Adipose tissue (tissue), 3 donors: ENCODE measurements around the gene DNAJC24. TPM values are rescaled to one million over a fixed set of nuclear protein-coding genes. Genes with fewer than 3 reads are reported as not detected.

Source experiments
- H3K27ac ChIP-seq: one replicate; pipeline ENCODE4 v1.5.1; 2013; ENCODE audit warnings: low read depth, low read length
- WGBS, 3 donors: extraction: QIAGEN DNeasy Blood & Tissue Kit; methylation state at CpG; one replicate each; pipeline ENCODE4 v1.1.7; 2013; 5-methylcytosine and 5-hydroxymethylcytosine counted together
- polyA plus RNA-seq, 3 donors: library from polyadenylated mRNA; stranded (reverse); fragments of 200-250 nt; gene quantifications; one replicate each; pipeline ENCODE4 v1.2.3, GENCODE V29; 2013
- donor health status: healthy with polysubstance abuse.
- donor health status: Bipolar disorder and iron deficiency.
- donor health status: healthy.

DNAJC24 gene
- polyA plus RNA-seq, 3 donors: 4.6 to 9.0 (median 7.3) TPM

- WGBS, 3 donors: 98 to 99% (median 98%) methylated on average over 3 of the region's 3 CpGs
- H3K27ac ChIP-seq: no peak overlapping the region
Observed at GRCh38 chr11:31464436-31464835, 94.8 kb downstream of the DNAJC24 start.

GRCh38 chr11:31474083-31474482, 104.4 kb downstream of the DNAJC24 start:
- no peak overlapping the region for H3K27ac ChIP-seq

GRCh38 chr11:31477528-31478222, 108.0 kb downstream of the DNAJC24 start:
- H3K27ac ChIP-seq: no peak overlapping the region
- WGBS, 3 donors: 85 to 92% (median 87%) methylated on average over 6 of the region's 6 CpGs

- 59 to 92% (median 92%) methylated on average over 2 of the region's 2 CpGs for WGBS, 3 donors
- no peak overlapping the region for H3K27ac ChIP-seq
Observed at GRCh38 chr11:31478223-31478590, 108.5 kb downstream of the DNAJC24 start.

- WGBS, 3 donors: 94 to 97% (median 94%) methylated on average over 4 of the region's 4 CpGs
Observed at GRCh38 chr11:31479066-31479465, 109.4 kb downstream of the DNAJC24 start.

GRCh38 chr11:31480930-31481329, 111.3 kb downstream of the DNAJC24 start:
- no peak overlapping the region for H3K27ac ChIP-seq
- whole genome bisulfite sequencing, 3 donors: 90 to 97% (median 91%) methylated on average over 3 of the region's 3 CpGs

More at GRCh38 chr11:31479066-31479465, 109.4 kb downstream of the DNAJC24 start:
- H3K27ac ChIP-seq: no peak overlapping the region

Other genes starting within 250 kb of the DNAJC24 start
- gene DCDC1, start 121 bp upstream of the DNAJC24 start, polyA plus RNA-seq: under 1 TPM in 2 of 3 donors, not detected in 1; 0.01 to 0.14 TPM
- 10 to 100 TPM in 2 of 3 donors, 1 to 10 TPM in 1; 9.6 to 35.9 (median 19.5) TPM for gene IMMP1L, start 139.8 kb downstream of the DNAJC24 start, polyA plus RNA-seq
- 1 to 10 TPM; 7.4 to 9.0 (median 8.4) TPM for gene ELP4, start 139.9 kb downstream of the DNAJC24 start, polyA plus RNA-seq